ENCODE results near the gene TGFBR3.

DNA sequence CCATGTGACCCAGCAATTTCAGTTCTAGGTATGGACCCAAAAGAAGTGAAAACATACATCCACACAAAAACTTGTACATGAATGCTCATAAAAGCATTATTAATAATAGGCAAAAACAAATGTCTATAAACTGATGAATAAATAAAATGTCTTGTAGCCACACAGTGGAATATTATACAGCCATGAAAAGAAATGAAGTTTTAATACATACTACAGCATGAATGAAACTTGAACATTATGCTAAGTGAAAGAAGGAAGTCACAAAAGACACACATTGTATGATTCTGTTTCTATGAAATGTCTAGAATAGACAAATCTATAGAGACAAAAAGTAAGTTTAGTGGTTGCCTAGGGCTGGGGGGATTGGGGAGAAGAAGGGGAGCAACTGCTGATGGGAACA lies 255.1 kb downstream of the TGFBR3 start:
- TF ChIP-seq, protein P1, sequence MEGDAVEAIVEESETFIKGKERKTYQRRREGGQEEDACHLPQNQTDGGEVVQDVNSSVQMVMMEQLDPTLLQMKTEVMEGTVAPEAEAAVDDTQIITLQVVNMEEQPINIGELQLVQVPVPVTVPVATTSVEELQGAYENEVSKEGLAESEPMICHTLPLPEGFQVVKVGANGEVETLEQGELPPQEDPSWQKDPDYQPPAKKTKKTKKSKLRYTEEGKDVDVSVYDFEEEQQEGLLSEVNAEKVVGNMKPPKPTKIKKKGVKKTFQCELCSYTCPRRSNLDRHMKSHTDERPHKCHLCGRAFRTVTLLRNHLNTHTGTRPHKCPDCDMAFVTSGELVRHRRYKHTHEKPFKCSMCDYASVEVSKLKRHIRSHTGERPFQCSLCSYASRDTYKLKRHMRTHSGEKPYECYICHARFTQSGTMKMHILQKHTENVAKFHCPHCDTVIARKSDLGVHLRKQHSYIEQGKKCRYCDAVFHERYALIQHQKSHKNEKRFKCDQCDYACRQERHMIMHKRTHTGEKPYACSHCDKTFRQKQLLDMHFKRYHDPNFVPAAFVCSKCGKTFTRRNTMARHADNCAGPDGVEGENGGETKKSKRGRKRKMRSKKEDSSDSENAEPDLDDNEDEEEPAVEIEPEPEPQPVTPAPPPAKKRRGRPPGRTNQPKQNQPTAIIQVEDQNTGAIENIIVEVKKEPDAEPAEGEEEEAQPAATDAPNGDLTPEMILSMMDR (conservative IDR thresholded peaks at IDR 0.05; ENCODE audit: low read depth, low read length) = no peak
- no peak for TF ChIP-seq EZH2 (IDR thresholded peaks at IDR 0.05; ENCODE audit: borderline replicate concordance, low read depth, low read length, poor library complexity, severe bottlenecking)

All from A673 (cell line).